ENCODE measurements around the gene TP53I13. TPM values are rescaled to one million over a fixed set of nuclear protein-coding genes. Genes with fewer than 3 reads are reported as not detected.
A peak's percentile ranks its signal among the peaks of the same experiment; 100 is the strongest.

TP53I13 gene
- total and polyA plus RNA-seq, 2 of the 13 experiments (the other 11 are each of a cell fraction or from before 2014, with no cell fraction given), result 16.9 to 25.7 TPM

- no peak for TF ChIP-seq AHDC1 (CRISPR knock-in tag; IDR thresholded peaks at IDR 0.05; ENCODE audit: borderline replicate concordance)
- no peak for TF ChIP-seq ZSCAN29 (CRISPR knock-in tag; conservative IDR thresholded peaks at IDR 0.05)
- TF ChIP-seq ZNF282 (IDR thresholded peaks at IDR 0.05; ENCODE audit: partially characterized antibody), result no peak
- peak; percentile 69; the same call in 1 of the 2 replicates for TF ChIP-seq ZSCAN31 (CRISPR knock-in tag; IDR thresholded peaks at IDR 0.05; ENCODE audit: low read depth)
- TF ChIP-seq AKAP8 (CRISPR knock-in tag; IDR thresholded peaks at IDR 0.05), result peak; percentile 93
- TF ChIP-seq PHF8 (CRISPR knock-in tag; IDR thresholded peaks at IDR 0.05), result 0 out of 2 replicates have a peak, but pooled peaks have one; percentile 21
- TF ChIP-seq ATF4 (CRISPR knock-in tag; IDR thresholded peaks at IDR 0.05), result no peak
- no peak for TF ChIP-seq PBX2 (CRISPR knock-in tag; IDR thresholded peaks at IDR 0.05)
- no peak for TF ChIP-seq THYN1 (CRISPR knock-in tag; IDR thresholded peaks at IDR 0.05; ENCODE audit: borderline replicate concordance, low read depth)
- no peak for TF ChIP-seq ZNF142 (CRISPR knock-in tag; IDR thresholded peaks at IDR 0.05)
- no peak for TF ChIP-seq ZNF430 (CRISPR knock-in tag; IDR thresholded peaks at IDR 0.05)
- TF ChIP-seq NRL (CRISPR knock-in tag; IDR thresholded peaks at IDR 0.05; ENCODE audit: borderline replicate concordance), result no peak
Observed at GRCh38 chr17:29574732-29575510, 6.4 kb downstream of the TP53I13 start (continued).

Measured in HepG2 (cell line).